ENCODE data around the gene PLEKHM3. TPM values are rescaled to one million over a fixed set of nuclear protein-coding genes. Genes with fewer than 3 reads are reported as not detected.

The PLEKHM3 gene
- total and polyA plus RNA-seq, 2 of the 13 experiments (the other 11 are each of a cell fraction or from before 2014, with no cell fraction given), result 4.5 to 4.7 TPM

- TF ChIP-seq THAP7 (CRISPR knock-in tag; IDR thresholded peaks at IDR 0.05), result no peak
- peak; percentile 41; the same call in 1 of the 2 replicates for TF ChIP-seq HDAC2 (CRISPR knock-in tag; IDR thresholded peaks at IDR 0.05)
- no peak for TF ChIP-seq ESRRA (CRISPR knock-in tag; IDR thresholded peaks at IDR 0.05; ENCODE audit: low read depth)
- TF ChIP-seq ZNF446 (CRISPR knock-in tag; IDR thresholded peaks at IDR 0.05), result no peak
- TF ChIP-seq HNF4A (CRISPR knock-in tag; IDR thresholded peaks at IDR 0.05), result peak; percentile 81
- TF ChIP-seq KDM5A (IDR thresholded peaks at IDR 0.05; ENCODE audit: borderline replicate concordance, low read length), result no peak
- no peak; the same call in 1 of the 2 replicates for TF ChIP-seq ZNF460 (CRISPR knock-in tag; IDR thresholded peaks at IDR 0.05; ENCODE audit: borderline replicate concordance)
- peak; percentile 23; the same call in 1 of the 2 replicates for TF ChIP-seq SOX5 (CRISPR knock-in tag; IDR thresholded peaks at IDR 0.05; ENCODE audit: borderline replicate concordance)
- TF ChIP-seq GFI1 (CRISPR knock-in tag; IDR thresholded peaks at IDR 0.05; ENCODE audit: borderline replicate concordance), result no peak
- TF ChIP-seq PHF20 (CRISPR knock-in tag; IDR thresholded peaks at IDR 0.05), result no peak
- TF ChIP-seq ZNF891 (CRISPR knock-in tag; IDR thresholded peaks at IDR 0.05), result no peak
- no peak for TF ChIP-seq HOXD1 (CRISPR knock-in tag; IDR thresholded peaks at IDR 0.05)
- TF ChIP-seq THAP9 (CRISPR knock-in tag; IDR thresholded peaks at IDR 0.05; ENCODE audit: borderline replicate concordance), result no peak
- TF ChIP-seq, protein P1, sequence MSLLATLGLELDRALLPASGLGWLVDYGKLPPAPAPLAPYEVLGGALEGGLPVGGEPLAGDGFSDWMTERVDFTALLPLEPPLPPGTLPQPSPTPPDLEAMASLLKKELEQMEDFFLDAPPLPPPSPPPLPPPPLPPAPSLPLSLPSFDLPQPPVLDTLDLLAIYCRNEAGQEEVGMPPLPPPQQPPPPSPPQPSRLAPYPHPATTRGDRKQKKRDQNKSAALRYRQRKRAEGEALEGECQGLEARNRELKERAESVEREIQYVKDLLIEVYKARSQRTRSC (CRISPR knock-in tag; IDR thresholded peaks at IDR 0.05; ENCODE audit: low read depth), result no peak
- peak; percentile 77 for TF ChIP-seq SALL1 (CRISPR knock-in tag; IDR thresholded peaks at IDR 0.05)
- TF ChIP-seq ZNF564 (CRISPR knock-in tag; IDR thresholded peaks at IDR 0.05), result no peak
- no peak for TF ChIP-seq ZNF337 (CRISPR knock-in tag; IDR thresholded peaks at IDR 0.05; ENCODE audit: borderline replicate concordance, low read depth)
- TF ChIP-seq MTF2 (CRISPR knock-in tag; IDR thresholded peaks at IDR 0.05; ENCODE audit: borderline replicate concordance), result no peak
- TF ChIP-seq HMGXB4 (CRISPR knock-in tag; IDR thresholded peaks at IDR 0.05; ENCODE audit: borderline replicate concordance in 1 of 2, low read depth in 1 of 2), result no peak
- no peak for TF ChIP-seq ZBTB49 (CRISPR knock-in tag; IDR thresholded peaks at IDR 0.05; ENCODE audit: borderline replicate concordance)
- TF ChIP-seq HHEX (CRISPR knock-in tag; IDR thresholded peaks at IDR 0.05), result no peak
- no peak for TF ChIP-seq ZNF737 (CRISPR knock-in tag; IDR thresholded peaks at IDR 0.05; ENCODE audit: borderline replicate concordance)
- no peak for TF ChIP-seq PLRG1 (conservative IDR thresholded peaks at IDR 0.05)
Observed at GRCh38 chr2:207937253-207937652, 88.1 kb downstream of the PLEKHM3 start (continued).

All from HepG2 (cell line).